Measurements from ENCODE around the gene CDCA4. TPM values are rescaled to one million over a fixed set of nuclear protein-coding genes. Genes with fewer than 3 reads are reported as not detected.

Gene CDCA4
- total RNA-seq, 1 experiment from 2014 or later: 57.7 TPM

DNA sequence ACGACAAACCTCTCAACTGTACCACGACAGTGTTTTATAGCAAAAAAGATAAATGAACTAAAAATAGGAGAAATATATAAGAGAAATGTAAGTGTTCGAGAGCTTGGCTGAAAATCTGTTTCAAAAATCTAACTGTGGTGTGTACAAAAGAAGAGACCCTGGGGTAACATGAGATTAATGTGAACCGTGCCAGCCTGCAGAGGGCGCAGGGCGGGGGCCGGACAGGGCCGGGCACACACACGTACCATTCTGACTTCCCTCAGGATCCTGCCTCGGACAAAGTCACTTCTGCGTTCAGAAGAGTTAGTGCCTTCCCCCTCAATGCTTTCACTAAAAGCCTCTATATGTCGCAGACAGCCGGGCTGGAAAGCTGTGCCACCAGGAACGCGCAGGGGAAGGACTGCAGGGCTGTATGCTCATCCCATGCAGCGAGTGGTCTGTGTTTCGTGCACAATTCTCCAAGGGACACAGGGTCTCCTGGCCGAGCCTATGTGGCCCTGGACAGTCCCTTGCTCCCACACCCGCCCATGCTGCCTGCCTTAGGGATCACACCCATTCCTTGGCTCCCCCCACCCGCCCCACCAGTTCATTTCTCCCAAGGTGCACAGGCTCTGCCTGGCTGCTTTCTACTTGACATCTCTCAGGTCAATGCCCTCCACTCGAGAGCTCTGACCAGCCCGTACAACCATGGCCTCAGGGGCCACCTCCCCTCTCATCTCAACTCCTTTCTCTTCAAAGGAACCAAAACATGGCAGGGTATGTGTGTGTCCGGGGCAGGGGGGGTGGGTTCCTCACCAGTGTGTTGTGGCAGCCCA, 8.5 kb downstream of the CDCA4 start:
- WGBS (ENCODE audit: extremely low coverage, insufficient read length, low lambda C conversion rate): no CpG with 5 or more reads among the region's 23 CpGs
- H3K56ac ChIP-seq (ENCODE audit: insufficient read length, low read depth, low read length): no peak overlapping the region
- H2AFZ ChIP-seq (ENCODE audit: low read length): no peak overlapping the region
- H3K4me1 ChIP-seq (ENCODE audit: insufficient read depth, low read length): no peaks in the 10 kb centered on the region; the same call in 1 of the 2 replicates
- H4K8ac ChIP-seq (replicated peaks; ENCODE audit: insufficient read length, low read depth, low read length): no peak overlapping the region
- H2BK15ac ChIP-seq (ENCODE audit: low read depth, low read length): no peak overlapping the region
- no peak overlapping the region for H3K18ac ChIP-seq (ENCODE audit: insufficient read length, low read depth, low read length)
- no peak overlapping the region for H3K14ac ChIP-seq (ENCODE audit: insufficient read depth, low read length)
- H3K9me3 ChIP-seq (ENCODE audit: control insufficient read depth, low read depth, low read length): no peaks in the 10 kb centered on the region
- peaks cover 49% of the 10 kb centered on the region for H3K79me2 ChIP-seq (ENCODE audit: insufficient read depth, low read length)
- H3K27me3 ChIP-seq (ENCODE audit: insufficient read depth, low read length): no peaks in the 10 kb centered on the region
- TF ChIP-seq, protein P1, sequence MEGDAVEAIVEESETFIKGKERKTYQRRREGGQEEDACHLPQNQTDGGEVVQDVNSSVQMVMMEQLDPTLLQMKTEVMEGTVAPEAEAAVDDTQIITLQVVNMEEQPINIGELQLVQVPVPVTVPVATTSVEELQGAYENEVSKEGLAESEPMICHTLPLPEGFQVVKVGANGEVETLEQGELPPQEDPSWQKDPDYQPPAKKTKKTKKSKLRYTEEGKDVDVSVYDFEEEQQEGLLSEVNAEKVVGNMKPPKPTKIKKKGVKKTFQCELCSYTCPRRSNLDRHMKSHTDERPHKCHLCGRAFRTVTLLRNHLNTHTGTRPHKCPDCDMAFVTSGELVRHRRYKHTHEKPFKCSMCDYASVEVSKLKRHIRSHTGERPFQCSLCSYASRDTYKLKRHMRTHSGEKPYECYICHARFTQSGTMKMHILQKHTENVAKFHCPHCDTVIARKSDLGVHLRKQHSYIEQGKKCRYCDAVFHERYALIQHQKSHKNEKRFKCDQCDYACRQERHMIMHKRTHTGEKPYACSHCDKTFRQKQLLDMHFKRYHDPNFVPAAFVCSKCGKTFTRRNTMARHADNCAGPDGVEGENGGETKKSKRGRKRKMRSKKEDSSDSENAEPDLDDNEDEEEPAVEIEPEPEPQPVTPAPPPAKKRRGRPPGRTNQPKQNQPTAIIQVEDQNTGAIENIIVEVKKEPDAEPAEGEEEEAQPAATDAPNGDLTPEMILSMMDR (conservative IDR thresholded peaks at IDR 0.05): peak; percentile 36; the same call in 1 of the 3 replicates
- no peak overlapping the region for H3K4ac ChIP-seq (ENCODE audit: low read depth, low read length)
- H3K27me3 Mint-ChIP-seq (ENCODE audit: low read depth): no peaks in the 10 kb centered on the region; the same call in 1 of the 2 replicates
- H4K20me1 ChIP-seq (ENCODE audit: control insufficient read depth, insufficient read depth, insufficient read length): peaks cover 3% of the 10 kb centered on the region
- H3K27ac ChIP-seq (ENCODE audit: insufficient read length, low read depth, low read length): no peak overlapping the region
- H3K23me2 ChIP-seq (ENCODE audit: insufficient read length, low read depth, low read length, poor library complexity, severe bottlenecking): no peaks in the 10 kb centered on the region
- H3K9ac ChIP-seq (ENCODE audit: extremely low read depth, insufficient read length, low read length): no peak overlapping the region
- no peak overlapping the region for H2BK5ac ChIP-seq (ENCODE audit: insufficient read length, low read length)
- no peak overlapping the region for H3K4me2 ChIP-seq (ENCODE audit: insufficient read depth, insufficient read length, low read length)
- H3K4me1 Mint-ChIP-seq: peaks cover 37 to 49% of the 10 kb centered on the region in 2 experiments
- H3T11ph ChIP-seq (ENCODE audit: low read length): no peak overlapping the region
- H3K4me3 Mint-ChIP-seq: no peak overlapping the region
- H4K5ac ChIP-seq (ENCODE audit: insufficient read length, low read depth, low read length): no peak overlapping the region
- H2AK5ac ChIP-seq (ENCODE audit: insufficient read length, low read length): no peak overlapping the region
- H3K9me3 Mint-ChIP-seq: no peaks in the 10 kb centered on the region
- H2BK120ac ChIP-seq (ENCODE audit: low read depth, low read length, poor library complexity, severe bottlenecking): no peak overlapping the region
- no peak overlapping the region for H4K91ac ChIP-seq (ENCODE audit: insufficient read length, low read depth, low read length)
- DNase-seq: no peak
- peaks cover 23 to 62% (median 57%) of the 10 kb centered on the region in 3 experiments; a peak in 6 of 7 replicates for H3K36me3 Mint-ChIP-seq (ENCODE audit: insufficient read depth in 1 of 3, low read depth in 3 of 3)
- peak overlapping the region in 2 of 3 experiments; percentile 23 to 39; a peak in 4 of 7 replicates for H3K27ac Mint-ChIP-seq
- peaks cover 28% of the 10 kb centered on the region for H3K79me1 ChIP-seq (ENCODE audit: insufficient read depth, low read depth, low read length, poor library complexity, severe bottlenecking)
- H2BK12ac ChIP-seq (ENCODE audit: insufficient read length, low read depth, low read length): no peak overlapping the region
- H3K23ac ChIP-seq (ENCODE audit: insufficient read length, low read depth, low read length): no peak overlapping the region
- no peak overlapping the region for H2BK20ac ChIP-seq (ENCODE audit: low read depth, low read length, poor library complexity, severe bottlenecking)
